WI38 (cell line): ENCODE results near the gene OARD1.
"Not testable (repeated sequence)": the region's sequence is repeated elsewhere in the genome, so short reads cannot be mapped to it uniquely, and the experiment has no call there.

Experiments used
- H3K4me3 ChIP-seq: 2 replicates; pipeline ENCODE4 v1.5.1; 2011; ENCODE audit warnings: low read depth, mild to moderate bottlenecking, control low read depth, low read length
- TF ChIP-seq, protein P1 (sequence below): IDR thresholded peaks from 2 replicates; pipeline ENCODE4 v1.5.1; 2012; ENCODE audit warnings: low read depth, mild to moderate bottlenecking, control low read depth, low read length

OARD1 gene

GRCh38 chr6:41023114-41023513, 49.0 kb downstream of the OARD1 start:
- H3K4me3 ChIP-seq = no peak overlapping the region
- TF ChIP-seq, protein P1, sequence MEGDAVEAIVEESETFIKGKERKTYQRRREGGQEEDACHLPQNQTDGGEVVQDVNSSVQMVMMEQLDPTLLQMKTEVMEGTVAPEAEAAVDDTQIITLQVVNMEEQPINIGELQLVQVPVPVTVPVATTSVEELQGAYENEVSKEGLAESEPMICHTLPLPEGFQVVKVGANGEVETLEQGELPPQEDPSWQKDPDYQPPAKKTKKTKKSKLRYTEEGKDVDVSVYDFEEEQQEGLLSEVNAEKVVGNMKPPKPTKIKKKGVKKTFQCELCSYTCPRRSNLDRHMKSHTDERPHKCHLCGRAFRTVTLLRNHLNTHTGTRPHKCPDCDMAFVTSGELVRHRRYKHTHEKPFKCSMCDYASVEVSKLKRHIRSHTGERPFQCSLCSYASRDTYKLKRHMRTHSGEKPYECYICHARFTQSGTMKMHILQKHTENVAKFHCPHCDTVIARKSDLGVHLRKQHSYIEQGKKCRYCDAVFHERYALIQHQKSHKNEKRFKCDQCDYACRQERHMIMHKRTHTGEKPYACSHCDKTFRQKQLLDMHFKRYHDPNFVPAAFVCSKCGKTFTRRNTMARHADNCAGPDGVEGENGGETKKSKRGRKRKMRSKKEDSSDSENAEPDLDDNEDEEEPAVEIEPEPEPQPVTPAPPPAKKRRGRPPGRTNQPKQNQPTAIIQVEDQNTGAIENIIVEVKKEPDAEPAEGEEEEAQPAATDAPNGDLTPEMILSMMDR = no peak

GRCh38 chr6:41022294-41022693, 49.9 kb downstream of the OARD1 start:
- TF ChIP-seq, protein P1 = no peak
- H3K4me3 ChIP-seq = no peak overlapping the region

GRCh38 chr6:41021832-41022231, 50.3 kb downstream of the OARD1 start:
- H3K4me3 ChIP-seq = no peak overlapping the region
- TF ChIP-seq, protein P1 = 0 out of 2 replicates have a peak, but pooled peaks have one; percentile 6

DNA sequence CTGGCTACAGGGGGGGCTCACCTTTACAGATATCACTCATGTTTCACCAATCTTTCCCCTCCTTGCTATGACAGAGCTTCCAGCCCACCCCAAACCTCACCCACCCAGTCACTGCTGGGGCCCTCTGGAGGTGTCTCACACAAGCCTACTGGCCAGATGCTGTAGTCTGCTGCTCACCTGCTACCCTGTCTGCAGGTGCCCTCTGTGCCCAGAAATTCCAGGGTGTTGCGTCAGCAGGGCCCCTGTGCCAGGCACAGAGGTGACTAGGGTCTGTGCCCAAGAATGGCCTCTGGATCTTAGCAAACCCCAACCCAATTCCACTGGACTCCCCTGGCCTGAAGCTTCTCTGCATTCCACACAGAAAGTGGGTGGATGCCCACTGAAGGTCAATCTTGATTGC, 54.5 kb downstream of the OARD1 start:
- TF ChIP-seq, protein P1 = no peak
- no peak overlapping the region for H3K4me3 ChIP-seq

GRCh38 chr6:41015860-41016259, 56.3 kb downstream of the OARD1 start:
- not testable (repeated sequence) for H3K4me3 ChIP-seq

GRCh38 chr6:41014780-41015179, 57.4 kb downstream of the OARD1 start:
- TF ChIP-seq, protein P1 = no peak
- H3K4me3 ChIP-seq = no peak overlapping the region
